ENCODE measurements around the gene DAPK1. TPM values are rescaled to one million over a fixed set of nuclear protein-coding genes. Genes with fewer than 3 reads are reported as not detected.

The DAPK1 gene
- total and polyA plus RNA-seq, 10 of the 15 experiments (the other 5 are each of a cell fraction or from before 2014, with no cell fraction given): 8.2 to 94.7 (median 51.6) TPM

- TF ChIP-seq SKIL (IDR thresholded peaks at IDR 0.05; ENCODE audit: low read depth, poor library complexity, severe bottlenecking): no peak
- TF ChIP-seq CREM (IDR thresholded peaks at IDR 0.05; ENCODE audit: low read depth): peak; percentile 69; the same call in 1 of the 2 replicates
- TF ChIP-seq CREB1 (IDR thresholded peaks at IDR 0.05; ENCODE audit: low read depth): peak; percentile 65
Observed at GRCh38 chr9:87549791-87550190, 52.1 kb downstream of the DAPK1 start (continued).

- Histone ChIP-seq H2AFZ (ENCODE audit: control insufficient read depth, low read depth, low read length) (no peak overlapping the region), H3K27me3 (replicated peaks in 1 of 2; ENCODE audit: control insufficient read depth in 2 of 2, insufficient read depth in 2 of 2, low read length in 1 of 2) (no peaks in the 10 kb centered on the region), H3K9ac (ENCODE audit: control insufficient read depth, insufficient read depth, low read length) (no peak overlapping the region), H3K4me3 (no peak overlapping the region), H3K9me3 (replicated peaks; ENCODE audit: control insufficient read depth, insufficient read depth, low read length) (no peaks in the 10 kb centered on the region), H3K4me1 (ENCODE audit: control insufficient read depth, insufficient read depth, low read length) (peaks cover 7% of the 10 kb centered on the region), H4K20me1 (ENCODE audit: control insufficient read depth, insufficient read depth) (no peaks in the 10 kb centered on the region), H3K4me2 (ENCODE audit: control insufficient read depth, insufficient read depth) (peak overlapping the region; percentile 30; the same call in 1 of the 2 replicates), H3K36me3 (ENCODE audit: control insufficient read depth in 2 of 2, insufficient read depth in 2 of 2, low read length in 1 of 2) (peaks cover 0 to 1% of the 10 kb centered on the region in 2 experiments; a peak in 2 of 4 replicates), H3K27ac (ENCODE audit: control insufficient read depth, insufficient read depth) (peak overlapping the region; percentile 45; the same call in 1 of the 2 replicates), H3K79me2 (ENCODE audit: control insufficient read depth, insufficient read depth, low read length) (no peaks in the 10 kb centered on the region; the same call in 1 of the 2 replicates)
- ChIA-PET RAD21 (ENCODE audit: unreplicated experiment) (interaction anchor here (1.4 kb wide), 1 partner anchor 14 kb away, joined by 5 read pairs; no protein-coding TSS in a partner anchor), CTCF (no interaction called here), SMC1A (ENCODE audit: uncharacterized antibody, unreplicated experiment) (interaction anchor here (0.9 to 1.5 kb wide), 3 partner anchors 19 to 86 kb away, joined by 3 read pairs; no protein-coding TSS in a partner anchor), POLR2A (no interaction called here)
- DNase-seq (ENCODE audit: low read depth, low spot score): no peak
- intact Hi-C loops (cut with micrococcal nuclease; ENCODE audit: unreplicated experiment) (no loop called here), in situ Hi-C loops (cut with MboI) (loop anchor here (25.0 kb wide), 1 partner anchor 1762 kb away; the partner anchor contains the start of genes CKS2 and SECISBP2)
- WGBS (ENCODE audit: insufficient coverage, insufficient replicate concordance, low lambda C conversion rate, missing lambda C conversion rate): 66% methylated on average over 5 of the region's 5 CpGs
- ATAC-seq: no peak
- no TSS peak for BruUV-seq (replicated peaks)
- no peak for FAIRE-seq
- TF ChIP-seq SREBF2 (IDR thresholded peaks at IDR 0.05; ENCODE audit: low read length) (no peak), PML (IDR thresholded peaks at IDR 0.05; ENCODE audit: low read length) (no peak), PKNOX1 (IDR thresholded peaks at IDR 0.05) (no peak), CTCF (IDR thresholded peaks at IDR 0.05 in 2 of 3, conservative IDR thresholded peaks at IDR 0.05 in 1 of 3; ENCODE audit: control insufficient read depth in 2 of 3, extremely low read depth in 1 of 3, insufficient read depth in 1 of 3, low read depth in 3 of 3, low read length in 3 of 3) (no peak), JUNB (IDR thresholded peaks at IDR 0.05) (no peak), SMARCA5 (IDR thresholded peaks at IDR 0.05) (no peak), BMI1 (IDR thresholded peaks at IDR 0.05; ENCODE audit: borderline replicate concordance) (no peak), RFX5 (IDR thresholded peaks at IDR 0.05; ENCODE audit: low read depth, low read length) (no peak), ATF7 (IDR thresholded peaks at IDR 0.05; ENCODE audit: low read depth) (no peak), ATF3 (IDR thresholded peaks at IDR 0.05; ENCODE audit: borderline replicate concordance, extremely low read depth, low read depth, low read length) (no peak), EED (IDR thresholded peaks at IDR 0.05; ENCODE audit: low read depth) (no peak), IKZF2 (IDR thresholded peaks at IDR 0.05) (no peak), SMAD1 (IDR thresholded peaks at IDR 0.05; ENCODE audit: low read depth, partially characterized antibody) (no peak), RUNX3 (IDR thresholded peaks at IDR 0.05; ENCODE audit: low read length) (no peak)
Observed at GRCh38 chr9:87550253-87550954, 52.7 kb downstream of the DAPK1 start.
